NCI-H146 treated with DMSO at 0.1 percent for 48 hours (cell line): Measurements from ENCODE around the gene RCOR3.
"Not testable (repeated sequence)": the region's sequence is repeated elsewhere in the genome, so short reads cannot be mapped to it uniquely, and the experiment has no call there.

Experiments used
- DNase-seq: peaks from one replicate; lab custom pipeline; 2025; ENCODE audit not compliant: unreplicated experiment; lab: John Stamatoyannopoulos, UW

RCOR3 gene

DNA sequence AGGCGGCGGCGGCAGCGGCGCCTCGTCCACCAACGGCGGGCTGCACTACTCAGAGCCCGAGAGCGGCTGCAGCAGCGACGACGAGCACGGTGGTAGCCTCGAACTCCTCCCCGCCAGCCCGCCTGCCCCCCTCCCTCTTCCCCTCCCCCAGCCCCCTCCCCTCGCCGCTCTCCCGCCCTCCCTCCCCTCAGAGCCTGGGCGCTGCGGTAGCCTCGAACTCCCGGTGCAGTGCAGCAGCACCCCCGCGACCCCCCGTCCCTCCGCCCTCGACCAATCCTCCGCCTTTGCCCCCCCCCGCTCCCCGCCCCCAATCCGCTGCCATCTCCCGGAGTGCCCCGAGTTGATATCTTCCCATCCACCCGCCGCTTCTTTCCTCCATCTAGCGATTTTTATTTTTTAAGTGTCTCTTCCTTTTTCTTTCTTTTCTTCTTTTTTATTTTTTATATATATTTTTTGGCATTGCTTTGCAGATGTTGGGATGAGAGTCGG, 516 bp downstream of the RCOR3 start:
- no peak for DNase-seq

DNA sequence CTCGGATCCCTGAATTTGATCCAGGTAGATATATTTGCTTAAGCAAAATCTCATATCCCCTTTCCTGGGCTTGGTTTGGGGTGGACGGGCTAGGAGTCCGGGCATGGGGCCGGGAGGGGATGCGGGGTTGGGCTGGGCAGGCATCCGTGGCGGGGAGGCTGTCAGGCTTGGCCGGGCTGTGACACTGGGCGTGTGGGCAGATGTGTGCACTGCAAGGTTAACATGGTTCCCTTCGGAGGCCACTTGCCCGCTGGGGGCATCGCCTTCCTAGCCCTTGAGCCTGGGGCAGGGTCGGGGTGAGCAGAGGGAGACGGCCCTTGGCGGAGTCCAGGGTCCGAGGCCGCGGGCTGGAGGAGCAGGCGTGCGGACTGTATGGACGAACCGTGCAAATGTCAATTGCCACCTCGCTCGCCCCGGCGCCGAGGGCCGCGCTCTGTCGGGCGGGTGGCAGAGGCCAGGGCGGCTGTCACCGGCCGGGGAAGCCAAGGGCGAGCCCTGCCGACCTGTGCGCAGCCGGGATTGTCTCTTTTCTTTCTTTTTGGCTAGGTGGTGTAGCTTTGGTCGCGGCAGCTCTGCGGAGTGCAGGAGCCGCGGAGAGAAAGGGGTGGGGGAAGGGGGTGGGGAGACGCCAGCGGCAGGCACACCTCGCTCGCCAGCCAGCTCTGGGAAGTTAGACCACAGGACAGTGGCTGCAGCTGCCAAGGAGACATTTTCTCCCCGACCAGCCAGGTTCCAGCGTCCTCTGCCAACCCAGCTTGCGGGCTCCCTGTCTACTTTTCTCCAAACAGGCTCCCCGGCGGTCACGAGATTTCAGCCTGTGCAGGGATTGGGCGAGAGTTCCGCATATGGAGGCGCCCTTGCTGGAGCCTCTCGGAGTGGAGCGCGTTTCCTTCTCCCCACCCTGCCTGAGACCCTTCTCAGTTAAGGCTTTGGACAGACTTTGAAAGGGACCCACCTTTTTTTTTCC, 1.3 kb downstream of the RCOR3 start:
- DNase-seq = peak; percentile 71

DNA sequence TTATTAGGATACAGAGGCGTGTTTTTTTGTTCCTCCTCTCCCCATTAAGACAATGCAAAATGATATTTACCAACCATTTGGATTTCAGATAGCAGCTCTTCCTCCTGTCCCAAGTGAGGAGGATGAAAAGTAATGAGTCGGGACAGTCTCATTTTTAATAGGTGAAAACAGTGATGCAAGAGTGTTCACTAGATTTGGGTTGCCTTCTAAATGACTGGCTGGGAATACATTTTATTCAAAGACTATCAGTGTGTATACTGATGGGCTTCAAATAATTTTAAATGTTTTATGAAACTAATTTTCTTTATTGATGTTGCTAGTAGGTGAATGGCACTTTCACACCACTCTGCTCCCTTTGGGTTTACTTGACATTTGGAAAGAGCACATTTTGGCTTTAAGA, 2.1 kb downstream of the RCOR3 start:
- no peak for DNase-seq

DNA sequence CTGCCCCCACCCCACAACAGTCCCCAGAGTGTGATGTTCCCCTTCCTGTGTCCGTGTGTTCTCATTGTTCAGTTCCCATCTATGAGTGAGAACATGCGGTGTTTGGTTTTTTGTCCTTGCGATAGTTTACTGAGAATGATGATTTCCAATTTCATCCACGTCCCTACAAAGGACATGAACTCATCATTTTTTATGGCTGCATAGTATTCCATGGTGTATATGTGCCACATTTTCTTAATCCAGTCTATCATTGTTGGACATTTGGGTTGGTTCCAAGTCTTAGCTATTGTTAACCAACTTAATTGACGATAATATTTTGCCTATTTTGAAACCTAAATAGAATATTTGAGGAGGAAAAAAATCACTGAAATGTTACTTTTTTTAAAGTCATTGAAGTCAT, 3.9 kb downstream of the RCOR3 start:
- not testable (repeated sequence) for DNase-seq

DNA sequence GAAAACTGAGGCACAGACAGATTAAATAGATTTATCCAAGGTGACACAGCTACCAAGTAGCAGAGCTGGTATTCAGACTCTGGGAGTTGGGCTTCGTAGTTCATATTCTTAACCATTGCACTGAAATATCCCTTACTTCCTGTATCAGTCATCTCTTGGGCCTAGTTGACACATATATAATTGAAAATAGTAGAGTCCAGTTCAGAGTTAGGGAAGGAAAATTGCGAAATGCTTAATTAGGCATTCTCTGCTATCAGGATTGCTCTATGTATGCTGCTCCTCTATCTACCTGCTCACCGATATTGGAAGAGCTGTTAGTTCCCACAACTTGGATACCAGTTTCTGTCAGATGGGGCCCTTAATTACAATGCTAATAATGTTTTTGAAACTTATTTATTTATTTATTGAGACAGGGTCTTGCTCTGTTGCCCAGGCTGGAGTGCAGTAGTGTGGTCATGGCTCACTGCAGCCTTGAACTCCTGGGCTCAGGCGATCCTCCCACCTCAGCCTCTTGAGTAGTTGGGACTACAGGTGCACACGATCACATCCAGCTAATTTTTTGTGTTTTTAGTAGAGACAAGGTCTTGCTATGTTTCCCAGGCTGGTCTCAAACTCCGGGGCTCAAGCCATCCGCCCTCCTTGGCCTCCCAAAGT, 8.2 kb downstream of the RCOR3 start:
- no peak for DNase-seq

DNA sequence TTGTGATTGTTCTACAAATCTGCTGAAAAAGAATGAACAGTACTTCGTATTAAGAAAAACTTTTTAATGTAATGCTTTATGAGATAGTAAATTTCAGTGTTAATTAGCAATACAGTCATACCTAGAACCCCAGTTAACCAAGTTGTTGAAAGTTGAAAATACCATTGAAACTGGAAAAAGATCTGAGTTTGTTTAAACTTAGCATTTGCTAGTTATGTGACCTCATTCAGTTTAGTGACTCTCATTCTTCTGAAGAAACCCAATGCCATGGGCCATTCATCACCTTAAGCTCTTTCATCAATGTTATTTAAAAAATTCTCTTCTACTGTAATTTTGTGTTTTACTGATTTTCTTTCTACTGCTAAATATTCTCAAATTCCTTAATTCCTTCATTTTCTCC, 20.2 kb downstream of the RCOR3 start:
- no peak for DNase-seq

DNA sequence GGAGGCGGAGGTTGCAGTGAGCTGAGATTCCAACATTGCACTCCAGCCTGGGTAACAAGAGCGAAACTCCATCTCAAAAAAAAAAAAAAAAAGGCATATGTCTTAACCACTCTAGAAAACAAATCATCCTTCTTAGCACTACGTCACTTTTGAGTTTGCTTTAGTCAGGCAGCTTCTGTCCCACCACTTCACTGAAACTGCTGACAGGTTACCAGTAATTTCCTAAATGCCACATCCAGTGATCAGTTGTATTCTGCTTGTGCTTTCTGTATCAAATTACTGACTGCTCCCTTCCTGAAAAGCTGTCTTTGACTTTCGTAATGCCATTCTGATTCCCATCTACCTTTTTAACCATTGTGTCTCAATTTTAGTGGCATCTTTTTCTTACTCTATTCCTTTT, 21.7 kb downstream of the RCOR3 start:
- DNase-seq = no peak

DNA sequence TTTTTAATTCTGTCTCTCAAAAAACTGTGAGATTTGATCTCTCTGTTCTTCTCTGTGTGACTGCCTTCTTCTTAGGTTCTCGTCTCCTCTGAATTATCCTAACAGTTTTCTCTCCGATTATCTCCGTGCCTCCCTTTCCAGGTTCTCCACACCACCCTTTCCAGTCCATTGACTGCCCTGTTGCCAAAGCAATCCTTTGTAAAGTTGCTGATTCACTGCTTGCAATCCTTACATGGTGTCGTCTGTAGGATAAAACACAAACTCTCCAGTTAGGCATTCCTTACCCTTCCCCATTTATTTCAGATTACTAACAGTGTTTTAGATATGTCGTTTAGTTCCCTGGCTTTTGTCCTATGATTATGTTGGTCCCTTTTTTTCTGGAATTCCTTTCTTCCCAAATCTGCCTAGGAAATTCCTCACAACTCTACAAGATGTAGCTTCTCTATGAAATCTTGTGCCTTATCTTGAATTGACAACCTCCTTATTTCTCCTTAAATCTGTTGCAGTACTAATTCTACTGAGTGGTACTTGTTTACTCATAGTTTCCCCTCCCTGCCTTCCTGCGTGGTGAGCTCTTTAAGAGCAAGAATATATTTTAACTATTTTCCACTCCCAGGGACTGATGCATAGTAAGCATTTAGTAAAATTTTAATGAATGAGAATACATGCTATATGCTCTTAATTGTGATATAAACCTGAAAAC, 22.3 kb downstream of the RCOR3 start:
- no peak for DNase-seq

DNA sequence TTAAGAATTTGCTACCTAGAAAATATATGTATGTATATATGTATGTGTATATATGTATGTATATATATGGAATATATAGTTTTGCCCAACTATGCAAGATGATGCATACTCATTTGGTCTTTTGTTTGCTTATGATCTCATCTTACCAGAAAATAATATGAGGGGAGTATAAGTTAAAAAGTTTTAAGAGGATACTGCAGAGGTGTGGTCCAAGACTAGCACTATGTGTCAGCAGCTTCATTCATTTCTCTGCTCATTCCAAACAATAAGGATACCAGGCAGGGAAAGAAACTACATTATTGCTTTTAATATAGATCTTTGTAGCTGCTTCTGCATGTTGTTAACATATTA, 22.8 kb downstream of the RCOR3 start:
- DNase-seq = no peak

DNA sequence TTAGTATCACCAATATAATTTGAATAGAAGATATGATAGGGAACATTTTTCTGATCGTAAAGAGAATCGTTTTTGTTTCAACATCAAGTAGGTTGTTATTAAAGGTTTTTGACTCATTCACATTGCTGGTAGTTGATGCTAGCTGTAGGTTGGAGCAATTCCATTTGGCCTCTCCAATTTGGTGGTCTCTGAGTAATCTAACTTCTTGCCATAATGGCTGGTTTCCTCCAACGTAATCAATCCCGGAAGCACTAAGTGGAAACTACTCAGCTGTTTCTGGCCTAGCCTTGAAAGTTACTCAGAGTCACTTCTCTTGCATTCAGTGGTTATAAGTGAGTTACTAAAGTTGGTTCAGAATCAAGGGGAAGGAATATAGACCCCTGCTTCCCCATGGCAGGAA, 26.0 kb downstream of the RCOR3 start:
- no peak for DNase-seq

DNA sequence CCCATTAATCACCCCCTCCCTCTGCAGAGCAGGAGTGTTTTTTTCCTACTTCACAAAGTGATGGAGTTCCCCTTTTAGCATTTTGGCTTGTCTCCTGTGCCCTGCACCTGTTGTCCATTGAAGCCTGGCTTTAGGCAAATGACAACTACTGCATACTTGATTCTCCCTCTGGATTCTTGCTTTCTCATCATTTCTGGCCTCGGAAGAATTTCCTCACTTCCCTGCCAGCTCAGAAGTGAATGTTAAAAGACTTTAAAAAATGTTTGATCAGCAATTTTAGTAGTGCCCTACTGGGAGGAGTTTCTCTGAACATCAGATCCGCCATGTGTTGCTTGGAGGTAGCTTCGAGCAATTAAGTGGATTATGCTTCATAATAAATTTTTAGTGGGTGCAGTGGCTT, 28.1 kb downstream of the RCOR3 start:
- no peak for DNase-seq

DNA sequence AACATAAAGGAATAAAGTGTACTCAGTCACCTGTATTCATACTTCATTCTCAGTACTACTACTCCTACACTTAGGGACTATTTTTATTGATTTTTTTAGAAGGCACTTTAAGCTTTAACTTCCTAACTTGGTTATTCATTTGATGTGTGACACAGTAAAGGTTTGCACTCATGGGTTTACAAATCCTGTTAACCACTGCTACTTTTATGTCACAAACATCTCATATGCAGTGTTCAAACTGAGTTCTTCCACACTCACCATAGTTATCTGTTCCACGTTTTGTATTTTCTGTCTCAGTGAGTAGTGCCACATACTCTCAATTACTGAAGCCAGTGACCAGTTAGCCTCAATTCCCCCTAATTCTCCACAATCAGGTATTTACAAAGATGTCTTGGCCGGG, 33.2 kb downstream of the RCOR3 start:
- no peak for DNase-seq

DNA sequence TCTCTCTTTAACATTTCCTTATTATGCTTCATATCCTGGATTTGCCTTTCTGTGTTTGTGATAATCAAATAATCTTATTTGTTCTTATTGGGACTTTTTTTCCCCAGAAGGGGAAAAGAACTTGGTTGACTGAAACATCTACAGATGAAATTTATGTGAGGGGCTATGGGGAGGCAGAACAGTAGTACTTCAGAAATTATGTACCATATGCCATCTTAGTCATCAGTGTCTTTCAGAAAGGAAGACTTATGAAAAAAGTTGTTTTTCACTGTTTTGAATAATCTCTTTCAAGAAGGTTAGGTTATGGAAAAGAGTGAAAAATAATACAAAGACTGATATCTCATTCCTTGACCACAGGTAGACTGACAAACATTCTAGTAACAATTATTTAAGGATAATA, 37.2 kb downstream of the RCOR3 start:
- no peak for DNase-seq

DNA sequence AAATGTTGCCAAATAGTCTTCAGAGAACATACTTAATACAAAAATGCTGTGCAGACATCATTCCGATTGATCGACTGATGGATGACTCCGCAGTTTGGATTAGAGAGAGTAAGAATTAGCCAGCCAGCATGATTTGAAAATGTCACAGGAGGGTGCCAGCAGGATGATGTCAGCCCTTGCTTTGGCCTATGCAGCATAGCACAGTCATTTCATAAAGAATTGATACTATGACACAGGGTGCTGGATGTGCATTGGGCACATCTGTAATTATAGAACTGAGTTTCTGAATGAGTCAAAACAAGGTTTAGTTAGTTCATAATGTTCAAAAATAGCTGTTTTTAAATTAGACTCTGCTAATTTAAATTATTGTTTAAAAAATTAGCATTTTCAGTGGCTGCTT, 45.9 kb downstream of the RCOR3 start:
- no peak for DNase-seq

DNA sequence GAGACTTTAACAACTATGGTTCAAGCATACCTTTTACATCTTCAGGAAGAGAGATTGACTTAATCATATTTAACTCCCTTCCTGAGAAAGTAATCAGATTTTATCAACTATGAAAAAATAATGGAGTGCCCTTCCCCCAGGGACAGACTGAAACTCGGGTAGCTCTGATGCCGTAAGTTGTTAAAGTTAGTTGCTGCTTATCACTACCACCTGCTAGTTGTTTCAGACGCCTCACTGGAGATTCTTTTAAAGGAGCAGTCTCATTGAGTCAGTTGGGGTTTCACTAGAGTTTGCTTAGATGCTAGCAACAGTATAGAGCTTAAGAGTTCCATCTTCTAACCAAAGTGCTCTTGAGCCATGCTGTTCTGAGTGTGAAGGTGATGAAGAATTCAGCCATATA, 50.5 kb downstream of the RCOR3 start:
- DNase-seq = no peak

DNA sequence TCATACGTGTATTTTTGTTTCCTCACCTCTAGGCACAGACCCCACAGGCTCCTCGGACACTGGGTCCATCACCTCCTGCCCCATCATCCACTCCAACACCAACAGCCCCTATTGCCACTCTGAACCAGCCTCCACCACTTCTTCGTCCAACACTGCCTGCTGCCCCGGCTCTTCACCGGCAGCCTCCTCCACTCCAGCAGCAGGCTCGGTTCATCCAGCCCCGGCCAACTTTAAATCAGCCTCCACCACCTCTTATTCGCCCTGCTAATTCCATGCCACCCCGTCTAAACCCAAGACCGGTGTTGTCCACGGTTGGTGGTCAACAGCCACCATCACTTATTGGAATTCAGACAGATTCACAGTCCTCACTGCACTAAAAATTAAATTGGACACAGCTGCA, 54.2 kb downstream of the RCOR3 start:
- no peak for DNase-seq

DNA sequence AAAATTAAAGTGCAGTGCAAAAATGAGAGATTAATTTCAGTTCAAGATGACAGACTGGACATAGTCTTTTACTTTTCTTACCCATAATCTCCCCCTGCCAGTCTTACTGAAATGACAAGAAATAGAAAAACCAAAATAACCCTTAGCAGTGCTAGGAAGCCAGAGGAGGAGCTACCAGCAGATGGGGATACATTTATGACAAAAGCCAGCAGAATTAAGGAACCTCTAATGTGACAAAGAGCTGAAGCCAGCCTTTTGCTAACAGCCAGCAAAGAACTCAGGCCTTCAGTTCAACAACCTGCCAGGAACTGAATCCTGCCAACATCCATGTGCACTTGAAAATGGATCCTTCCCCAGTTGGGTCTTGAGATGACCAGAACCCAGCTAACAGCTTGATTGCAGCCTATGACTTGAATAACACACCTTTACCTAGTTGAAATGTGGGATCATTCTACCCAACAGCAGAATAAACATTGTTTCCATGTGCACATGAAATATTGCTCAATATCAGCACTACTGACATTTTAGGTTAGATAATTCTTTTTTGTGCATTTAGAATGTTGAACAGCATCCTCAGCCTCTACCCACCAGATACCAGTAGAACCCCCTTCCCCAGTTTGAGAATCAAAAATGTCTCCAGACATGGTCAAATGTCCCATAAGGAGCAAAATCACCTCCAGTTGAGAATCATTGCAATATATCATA, 59.6 kb downstream of the RCOR3 start:
- no peak for DNase-seq

DNA sequence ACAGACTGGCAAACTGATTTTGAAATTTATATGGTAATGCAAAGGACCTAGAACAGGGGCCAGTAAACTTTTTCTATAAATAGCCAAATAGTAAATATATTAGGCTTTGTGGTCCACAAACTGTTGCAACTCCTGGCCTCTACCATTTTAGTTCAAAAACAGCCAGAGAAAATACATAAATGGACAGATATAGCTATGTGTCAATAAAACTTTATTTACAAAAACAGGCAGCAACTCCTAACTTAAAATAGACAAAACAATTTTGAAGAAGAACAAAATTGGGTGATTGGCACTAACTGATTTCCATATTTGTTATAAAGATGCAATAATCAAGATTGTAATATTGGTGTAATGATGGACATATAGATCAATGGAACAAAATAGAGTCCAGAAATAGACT, 60.7 kb downstream of the RCOR3 start:
- DNase-seq = no peak

DNA sequence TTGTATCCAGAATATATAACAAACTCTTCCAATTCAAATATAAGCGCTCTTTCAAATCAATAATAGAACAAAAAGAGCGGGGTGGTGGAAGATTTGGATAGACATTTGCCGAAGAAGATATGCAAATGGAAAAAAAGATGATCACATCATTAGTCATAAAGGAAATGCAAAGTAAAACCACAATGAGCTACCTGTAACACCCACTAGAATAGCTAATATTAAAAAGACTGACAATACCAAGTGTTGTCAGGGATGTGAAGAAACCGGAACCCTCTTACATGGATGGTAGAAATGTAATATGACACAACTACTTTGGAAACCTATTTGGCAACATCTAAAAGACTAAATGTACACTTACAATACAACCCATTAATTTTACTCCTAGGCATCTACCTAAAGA, 61.8 kb downstream of the RCOR3 start:
- no peak for DNase-seq

DNA sequence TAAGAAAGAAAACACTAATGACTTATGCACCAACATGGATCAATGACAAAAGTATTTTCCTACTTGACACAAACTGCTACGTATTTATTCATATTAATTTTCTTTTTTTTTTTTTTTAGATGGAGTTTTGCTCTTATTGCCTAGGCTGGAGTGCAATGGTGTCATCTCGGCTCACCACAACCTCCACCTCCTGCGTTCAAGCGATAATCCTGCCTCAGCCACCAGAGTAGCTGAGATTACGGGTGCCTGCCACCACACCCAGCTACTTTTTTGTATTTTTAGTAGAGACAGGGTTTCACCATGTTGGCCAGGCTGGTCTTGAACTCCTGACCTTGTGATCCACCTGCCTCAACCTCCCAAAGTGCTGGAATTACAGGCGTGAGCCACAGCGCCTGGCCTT, 62.5 kb downstream of the RCOR3 start:
- not testable (repeated sequence) for DNase-seq
